Body of pancreas (tissue), 4 donors: ENCODE data around the gene ORC2.

ENCODE experiments used
- CTCF ChIP-seq, 7 experiments: fragments of 450-650 bp in 4 of 7; fragments of 200-600 bp in 3 of 7; sonication (generic) in 3 of 7; IDR thresholded peaks; one replicate each; pipeline ENCODE4 v1.5.1; 2016 to 2019; ENCODE audit warnings: antibody characterized with exemption in 7 of 7
- POLR2A ChIP-seq, 3 donors: fragments of 450-650 bp; IDR thresholded peaks; one replicate each; pipeline ENCODE4 v1.6.1; 2016; ENCODE audit warnings: antibody characterized with exemption in 3 of 3, mild to moderate bottlenecking in 2 of 3

GRCh38 chr2:200878289-200878880, 85.1 kb downstream of the ORC2 start:
- TF ChIP-seq POLR2A (IDR thresholded peaks at IDR 0.05): no peak
- no peak for TF ChIP-seq CTCF (IDR thresholded peaks at IDR 0.05)
